ENCODE data around the gene ADCY1. TPM values are rescaled to one million over a fixed set of nuclear protein-coding genes. Genes with fewer than 3 reads are reported as not detected.

The ADCY1 gene
- total and polyA plus RNA-seq, 5 donors from 2014 or later: not detected

DNA sequence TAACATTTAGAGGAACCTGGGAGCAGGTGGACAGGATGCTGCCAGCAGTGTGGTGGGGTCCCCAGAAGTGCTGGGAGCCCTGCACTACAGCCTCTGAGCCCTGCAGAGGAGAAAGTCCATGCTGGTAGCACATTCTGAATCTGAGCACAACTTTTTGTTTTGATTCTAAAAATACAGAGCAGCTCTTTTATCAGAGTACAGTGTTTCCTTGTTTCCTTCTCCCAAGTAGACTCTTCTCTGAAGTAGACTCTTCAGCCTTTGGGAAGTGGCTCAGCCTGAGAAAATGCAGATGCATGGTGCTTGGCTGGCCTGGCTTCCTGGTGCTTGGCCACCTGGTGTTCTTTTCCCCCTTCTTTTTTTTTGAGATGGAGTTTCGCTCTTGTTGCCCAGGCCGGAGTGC is 9.1 kb downstream of the ADCY1 start:
- Histone ChIP-seq H3K4me1 (ENCODE audit: control insufficient read depth, insufficient read depth, low read length, poor library complexity, severe bottlenecking) (no peaks in the 10 kb centered on the region), H3K27me3 (ENCODE audit: control insufficient read depth, insufficient read depth, low read length) (no peaks in the 10 kb centered on the region), H3K4me3 (ENCODE audit: low read depth, low read length) (no peak overlapping the region), H3K27ac (ENCODE audit: insufficient read depth, low read length, poor library complexity, severe bottlenecking) (no peak overlapping the region), H3K9me3 (ENCODE audit: control insufficient read depth in 2 of 2, low read length in 2 of 2) (no peaks in the 10 kb centered on the region), H3K36me3 (ENCODE audit: control insufficient read depth, insufficient read depth, low read length) (no peaks in the 10 kb centered on the region)
- peaks cover 0 to 3% (median 0%) of the 10 kb centered on the region in 7 donors for H3K9me3 Mint-ChIP-seq
- ATAC-seq (ENCODE audit: low read depth in 2 of 2) (no peak), DNase-seq (no peak)
- no peaks in the 10 kb centered on the region for H3K4me1 Mint-ChIP-seq
- no peak overlapping the region for H3K4me3 Mint-ChIP-seq
- H3K27me3 Mint-ChIP-seq: no peaks in the 10 kb centered on the region
- H3K27ac Mint-ChIP-seq: no peak overlapping the region
- no peaks in the 10 kb centered on the region for H3K36me3 Mint-ChIP-seq

- DNase-seq (no peak), ATAC-seq (ENCODE audit: low read depth in 2 of 2) (no peak)
- Histone ChIP-seq H3K4me1 (ENCODE audit: control insufficient read depth, insufficient read depth, low read length, poor library complexity, severe bottlenecking) (no peaks in the 10 kb centered on the region), H3K9me3 (ENCODE audit: control insufficient read depth in 2 of 2, low read length in 2 of 2) (no peaks in the 10 kb centered on the region), H3K36me3 (ENCODE audit: control insufficient read depth, insufficient read depth, low read length) (no peaks in the 10 kb centered on the region), H3K27ac (ENCODE audit: insufficient read depth, low read length, poor library complexity, severe bottlenecking) (no peak overlapping the region), H3K27me3 (ENCODE audit: control insufficient read depth, insufficient read depth, low read length) (no peaks in the 10 kb centered on the region), H3K4me3 (ENCODE audit: low read depth, low read length) (no peak overlapping the region)
- H3K4me1 Mint-ChIP-seq: no peaks in the 10 kb centered on the region
- H3K27ac Mint-ChIP-seq: no peak overlapping the region
- H3K36me3 Mint-ChIP-seq: no peaks in the 10 kb centered on the region
- H3K4me3 Mint-ChIP-seq: no peak overlapping the region
- H3K27me3 Mint-ChIP-seq: no peaks in the 10 kb centered on the region
- peaks cover 0 to 3% (median 0%) of the 10 kb centered on the region in 7 donors for H3K9me3 Mint-ChIP-seq
These were observed 10.4 kb downstream of the ADCY1 start for GRCh38 chr7:45584261-45585210.

DNA sequence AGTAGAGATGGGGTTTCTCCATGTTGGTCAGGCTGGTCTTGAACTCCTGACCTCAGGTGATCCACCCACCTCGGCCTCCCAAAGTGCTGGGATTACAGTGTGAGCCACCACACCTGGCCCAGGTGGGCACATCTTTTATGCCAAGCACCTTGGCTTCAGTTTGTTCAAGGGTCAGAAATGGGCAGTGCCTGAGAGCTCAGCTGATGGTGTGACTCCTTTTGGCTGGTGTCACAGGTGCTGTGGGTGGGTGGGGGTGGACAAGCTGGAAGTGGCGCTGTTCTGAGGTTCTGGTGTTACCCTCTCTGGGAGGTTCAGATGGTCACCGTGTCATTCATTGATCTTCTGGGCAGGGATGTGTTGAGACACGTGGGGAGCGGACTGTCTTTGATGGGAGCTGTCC is 11.5 kb downstream of the ADCY1 start:
- ATAC-seq (ENCODE audit: low read depth in 2 of 2) (no peak), DNase-seq (no peak)
- Mint-ChIP-seq H3K27ac (no peak overlapping the region), H3K27me3 (no peaks in the 10 kb centered on the region), H3K36me3 (no peaks in the 10 kb centered on the region), H3K4me1 (no peaks in the 10 kb centered on the region), H3K9me3 (peaks cover 0 to 3% (median 0%) of the 10 kb centered on the region in 7 donors), H3K4me3 (no peak overlapping the region)
- no peaks in the 10 kb centered on the region for H3K27me3 ChIP-seq (ENCODE audit: control insufficient read depth, insufficient read depth, low read length)
- no peaks in the 10 kb centered on the region for H3K4me1 ChIP-seq (ENCODE audit: control insufficient read depth, insufficient read depth, low read length, poor library complexity, severe bottlenecking)
- no peak overlapping the region for H3K4me3 ChIP-seq (ENCODE audit: low read depth, low read length)
- H3K36me3 ChIP-seq (ENCODE audit: control insufficient read depth, insufficient read depth, low read length): no peaks in the 10 kb centered on the region
- no peaks in the 10 kb centered on the region for H3K9me3 ChIP-seq (ENCODE audit: control insufficient read depth in 2 of 2, low read length in 2 of 2)
- no peak overlapping the region for H3K27ac ChIP-seq (ENCODE audit: insufficient read depth, low read length, poor library complexity, severe bottlenecking)

DNA sequence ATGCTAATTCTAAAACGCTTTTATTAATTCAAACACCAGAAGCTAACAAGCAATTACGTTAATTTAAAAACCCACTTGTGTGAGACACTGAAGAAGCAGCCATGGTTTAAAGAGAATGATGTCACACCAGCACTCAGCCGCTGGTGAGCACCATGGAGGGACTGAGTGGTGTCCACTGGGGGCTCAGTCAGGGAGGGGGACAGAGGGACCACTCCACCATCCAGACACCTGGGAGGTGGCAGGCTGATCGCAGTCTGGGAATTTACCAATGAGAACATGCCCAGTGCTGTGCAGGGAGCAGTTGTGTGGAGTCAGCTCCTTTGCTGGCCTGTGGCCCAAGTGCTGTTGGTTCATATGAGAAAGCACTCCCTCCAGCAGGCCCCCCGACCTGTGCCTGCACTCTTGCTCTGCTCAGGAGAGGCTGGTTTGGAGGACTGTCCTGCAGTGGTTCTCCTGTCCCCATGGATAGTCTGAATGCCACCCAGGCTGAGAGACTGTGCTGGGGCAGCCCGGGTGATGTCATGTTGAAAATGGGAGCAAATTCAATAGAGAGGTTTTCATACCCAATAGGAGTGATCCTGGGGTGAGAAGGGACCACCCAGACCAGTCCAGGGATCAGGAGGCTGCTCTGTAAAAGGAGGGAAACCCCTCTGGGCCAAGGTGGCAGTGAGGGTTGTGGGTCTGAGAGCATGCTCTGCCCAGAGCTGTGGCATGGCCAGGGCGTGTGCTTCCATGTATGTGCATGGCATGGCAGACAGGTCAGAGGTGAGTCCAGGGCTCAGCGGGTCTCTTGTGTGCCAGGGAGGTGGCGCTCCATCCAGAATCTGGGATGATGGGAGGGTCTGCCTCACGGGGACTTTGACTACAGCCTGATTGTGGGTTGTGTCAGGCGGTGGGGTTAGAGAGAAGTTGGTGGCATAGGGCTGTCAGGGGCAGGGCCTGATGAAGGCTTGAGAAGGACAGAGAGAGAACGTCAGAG is 12.7 kb downstream of the ADCY1 start:
- no peaks in the 10 kb centered on the region for H3K27me3 ChIP-seq (ENCODE audit: control insufficient read depth, insufficient read depth, low read length)
- no peaks in the 10 kb centered on the region for H3K27me3 Mint-ChIP-seq
- ATAC-seq (ENCODE audit: low read depth in 2 of 2) (no peak), DNase-seq (no peak)
- peaks cover 0 to 3% (median 0%) of the 10 kb centered on the region in 7 donors for H3K9me3 Mint-ChIP-seq
- no peak overlapping the region for H3K4me3 ChIP-seq (ENCODE audit: low read depth, low read length)
- no peaks in the 10 kb centered on the region for H3K36me3 ChIP-seq (ENCODE audit: control insufficient read depth, insufficient read depth, low read length)
- no peak overlapping the region for H3K4me3 Mint-ChIP-seq
- no peaks in the 10 kb centered on the region for H3K4me1 ChIP-seq (ENCODE audit: control insufficient read depth, insufficient read depth, low read length, poor library complexity, severe bottlenecking)
- H3K4me1 Mint-ChIP-seq: no peaks in the 10 kb centered on the region
- no peaks in the 10 kb centered on the region for H3K36me3 Mint-ChIP-seq
- no peaks in the 10 kb centered on the region for H3K9me3 ChIP-seq (ENCODE audit: control insufficient read depth in 2 of 2, low read length in 2 of 2)
- no peak overlapping the region for H3K27ac Mint-ChIP-seq
- H3K27ac ChIP-seq (ENCODE audit: insufficient read depth, low read length, poor library complexity, severe bottlenecking): no peak overlapping the region

- H3K4me3 Mint-ChIP-seq: no peak overlapping the region
- no peaks in the 10 kb centered on the region for H3K36me3 ChIP-seq (ENCODE audit: control insufficient read depth, insufficient read depth, low read length)
- H3K27ac Mint-ChIP-seq: no peak overlapping the region
- peaks cover 0 to 3% (median 0%) of the 10 kb centered on the region in 7 donors for H3K9me3 Mint-ChIP-seq
- no peaks in the 10 kb centered on the region for H3K36me3 Mint-ChIP-seq
- no peak overlapping the region for H3K4me3 ChIP-seq (ENCODE audit: low read depth, low read length)
- H3K9me3 ChIP-seq (ENCODE audit: control insufficient read depth in 2 of 2, low read length in 2 of 2): no peaks in the 10 kb centered on the region
- no peak for DNase-seq
- no peaks in the 10 kb centered on the region for H3K27me3 ChIP-seq (ENCODE audit: control insufficient read depth, insufficient read depth, low read length)
- no peaks in the 10 kb centered on the region for H3K27me3 Mint-ChIP-seq
- ATAC-seq (ENCODE audit: low read depth in 2 of 2): no peak
- no peaks in the 10 kb centered on the region for H3K4me1 ChIP-seq (ENCODE audit: control insufficient read depth, insufficient read depth, low read length, poor library complexity, severe bottlenecking)
- no peaks in the 10 kb centered on the region for H3K4me1 Mint-ChIP-seq
- no peak overlapping the region for H3K27ac ChIP-seq (ENCODE audit: insufficient read depth, low read length, poor library complexity, severe bottlenecking)
These were observed 14.3 kb downstream of the ADCY1 start for GRCh38 chr7:45588466-45588865.

- Mint-ChIP-seq H3K36me3 (no peaks in the 10 kb centered on the region), H3K4me3 (no peak overlapping the region), H3K9me3 (peaks cover 0 to 3% (median 0%) of the 10 kb centered on the region in 7 donors), H3K4me1 (no peaks in the 10 kb centered on the region), H3K27me3 (no peaks in the 10 kb centered on the region), H3K27ac (no peak overlapping the region)
- H3K27ac ChIP-seq (ENCODE audit: insufficient read depth, low read length, poor library complexity, severe bottlenecking): no peak overlapping the region
- ATAC-seq (ENCODE audit: low read depth in 2 of 2) (no peak), DNase-seq (no peak)
- H3K27me3 ChIP-seq (ENCODE audit: control insufficient read depth, insufficient read depth, low read length): no peaks in the 10 kb centered on the region
- H3K4me3 ChIP-seq (ENCODE audit: low read depth, low read length): no peak overlapping the region
- no peaks in the 10 kb centered on the region for H3K36me3 ChIP-seq (ENCODE audit: control insufficient read depth, insufficient read depth, low read length)
- no peaks in the 10 kb centered on the region for H3K9me3 ChIP-seq (ENCODE audit: control insufficient read depth in 2 of 2, low read length in 2 of 2)
- no peaks in the 10 kb centered on the region for H3K4me1 ChIP-seq (ENCODE audit: control insufficient read depth, insufficient read depth, low read length, poor library complexity, severe bottlenecking)
These were observed 14.9 kb downstream of the ADCY1 start for GRCh38 chr7:45589061-45589460.

GRCh38 chr7:45589915-45590678 is 15.9 kb downstream of the ADCY1 start:
- Histone ChIP-seq H3K4me1 (ENCODE audit: control insufficient read depth, insufficient read depth, low read length, poor library complexity, severe bottlenecking) (no peaks in the 10 kb centered on the region), H3K4me3 (ENCODE audit: low read depth, low read length) (no peak overlapping the region), H3K9me3 (ENCODE audit: control insufficient read depth in 2 of 2, low read length in 2 of 2) (no peaks in the 10 kb centered on the region), H3K27me3 (ENCODE audit: control insufficient read depth, insufficient read depth, low read length) (no peaks in the 10 kb centered on the region), H3K27ac (ENCODE audit: insufficient read depth, low read length, poor library complexity, severe bottlenecking) (no peak overlapping the region), H3K36me3 (ENCODE audit: control insufficient read depth, insufficient read depth, low read length) (no peaks in the 10 kb centered on the region)
- Mint-ChIP-seq H3K27me3 (no peaks in the 10 kb centered on the region), H3K27ac (no peak overlapping the region), H3K4me1 (no peaks in the 10 kb centered on the region), H3K9me3 (peaks cover 0 to 3% (median 0%) of the 10 kb centered on the region in 7 donors), H3K36me3 (no peaks in the 10 kb centered on the region), H3K4me3 (no peak overlapping the region)
- DNase-seq: no peak
- no peak for ATAC-seq (ENCODE audit: low read depth in 2 of 2)
